H1 (cell line): ENCODE data around the gene PLEKHG3. TPM values are rescaled to one million over a fixed set of nuclear protein-coding genes. Genes with fewer than 3 reads are reported as not detected.

ENCODE experiments used
- CTCF ChIA-PET: fragments of 300-600 bp; sonication (Branson Sonifier 250); formaldehyde crosslinking; loops from one replicate; lab custom pipeline; 2021; ENCODE audit not compliant: partially characterized antibody; lab: Charles Lee
- POLR2A ChIA-PET: fragments of 300-600 bp; sonication (Branson Sonifier 250); formaldehyde crosslinking; loops from one replicate; lab custom pipeline; 2021; ENCODE audit warnings: inconsistent platforms; ENCODE audit not compliant: partially characterized antibody; lab: Charles Lee
- DNase-seq, 2 experiments: peaks; one replicate each; pipeline versions ENCODE4 v3.0.0 to v3.0.0-alpha.2; 2010 to 2022; ENCODE audit warnings: low spot score in 2 of 2, low read depth in 1 of 2, mixed read lengths in 1 of 2
- FAIRE-seq: peaks from 2 replicates; lab custom pipeline; 2011; peaks lifted over from hg19 to GRCh38; lab: Jason Lieb, UNC
- H2AFZ ChIP-seq: 2 replicates; pipeline ENCODE4 v1.8.1; 2012; ENCODE audit warnings: low read length, inconsistent platforms
- H2AK5ac ChIP-seq: 2 replicates; pipeline ENCODE4 v1.6.1; 2013; ENCODE audit warnings: low read depth, low read length
- H2BK120ac ChIP-seq: replicated peaks from 2 replicates; pipeline ENCODE3; 2013; ENCODE audit warnings: low read depth, low read length, inconsistent platforms
- H2BK12ac ChIP-seq: 2 replicates; pipeline ENCODE4 v1.6.1; 2013; ENCODE audit warnings: low read depth, low read length
- H2BK15ac ChIP-seq: 2 replicates; pipeline ENCODE4 v1.6.1; 2013; ENCODE audit warnings: low read length
- H2BK20ac ChIP-seq: 2 replicates; pipeline ENCODE4 v1.6.1; 2013; ENCODE audit warnings: low read length
- H2BK5ac ChIP-seq: 2 replicates; pipeline ENCODE4 v1.6.1; 2013; ENCODE audit warnings: low read depth, low read length
- H3K14ac ChIP-seq: 2 replicates; pipeline ENCODE4 v1.6.1; 2013; ENCODE audit warnings: inconsistent platforms; ENCODE audit not compliant: insufficient read length
- H3K18ac ChIP-seq: 2 replicates; pipeline ENCODE4 v1.6.1; 2013; ENCODE audit warnings: low read length; ENCODE audit errors: extremely low read depth
- H3K23ac ChIP-seq: 2 replicates; pipeline ENCODE4 v1.6.1; 2013; ENCODE audit warnings: inconsistent platforms; ENCODE audit not compliant: insufficient read length
- H3K23me2 ChIP-seq: 2 replicates; pipeline ENCODE4 v1.6.1; 2013; ENCODE audit warnings: low read depth, low read length
- H3K27ac ChIP-seq: 2 replicates; pipeline ENCODE4 v1.6.1; 2011; ENCODE audit warnings: low read depth, low read length, inconsistent platforms
- H3K27me3 ChIP-seq, 4 experiments: replicated peaks in 1 of 4; 1 replicate in 1 of 4; 2 replicates in 3 of 4; pipeline versions ENCODE4 v1.6.1 to v1.8.1; 2011 to 2013; ENCODE audit warnings: low read length in 3 of 4, mild to moderate bottlenecking in 3 of 4, inconsistent platforms in 2 of 4, mixed read lengths in 2 of 4, moderate library complexity in 1 of 4; ENCODE audit not compliant: control insufficient read depth in 3 of 4, insufficient read depth in 3 of 4; ENCODE audit errors: extremely low read depth in 1 of 4
- H3K36me3 ChIP-seq, 4 experiments: 2 replicates each; pipeline versions ENCODE4 v1.6.1 to v1.8.1; 2011 to 2013; ENCODE audit warnings: mild to moderate bottlenecking in 4 of 4, low read length in 3 of 4, moderate library complexity in 2 of 4, control low read depth in 1 of 4, inconsistent platforms in 1 of 4; ENCODE audit not compliant: insufficient read depth in 4 of 4, control insufficient read depth in 2 of 4
- H3K4ac ChIP-seq: replicated peaks from 2 replicates; pipeline ENCODE3; 2013; ENCODE audit warnings: low read length, low read depth, mixed read lengths, inconsistent platforms; ENCODE audit not compliant: insufficient read length
- H3K4me1 ChIP-seq, 4 experiments: replicated peaks in 1 of 4; 1 replicate in 1 of 4; 2 replicates in 3 of 4; pipeline versions ENCODE4 v1.6.1 to v1.8.1; 2011 to 2013; ENCODE audit warnings: low read length in 3 of 4, inconsistent platforms in 2 of 4, mixed read lengths in 1 of 4; ENCODE audit not compliant: insufficient read depth in 4 of 4, control insufficient read depth in 3 of 4
- H3K4me2 ChIP-seq, 2 experiments: 2 replicates each; pipeline versions ENCODE4 v1.6.1 to v1.8.1; 2011 to 2013; ENCODE audit warnings: low read depth in 2 of 2, low read length in 2 of 2, control low read depth in 1 of 2, inconsistent platforms in 1 of 2, mild to moderate bottlenecking in 1 of 2; ENCODE audit not compliant: insufficient read depth in 1 of 2
- H3K4me3 ChIP-seq, 4 experiments: fragments of 200-600, 300-600 bp in 1 of 4; sonication (generic), shearing (Covaris generic), sonication (Bioruptor Twin) in 1 of 4; 2 replicates each; pipeline versions ENCODE4 v1.5.1 to v1.8.1; 2011 to 2016; ENCODE audit warnings: low read length in 4 of 4, low read depth in 3 of 4, control low read depth in 2 of 4, inconsistent platforms in 2 of 4, mild to moderate bottlenecking in 2 of 4, mixed read lengths in 1 of 4, moderate library complexity in 1 of 4; ENCODE audit not compliant: insufficient read depth in 2 of 4; ENCODE audit errors: extremely low read depth in 1 of 4
- H3K56ac ChIP-seq: replicated peaks from 2 replicates; pipeline ENCODE3; 2013; ENCODE audit warnings: low read depth, mild to moderate bottlenecking, mixed read lengths, low read length, inconsistent platforms; ENCODE audit not compliant: insufficient read length
- H3K79me1 ChIP-seq: 2 replicates; pipeline ENCODE4 v1.6.1; 2013; ENCODE audit warnings: low read depth, low read length, control low read depth
- H3K79me2 ChIP-seq, 2 experiments: 2 replicates each; pipeline versions ENCODE4 v1.6.1 to v1.8.1; 2012 to 2013; ENCODE audit warnings: low read length in 2 of 2, mild to moderate bottlenecking in 2 of 2, inconsistent platforms in 1 of 2; ENCODE audit not compliant: insufficient read depth in 2 of 2, control insufficient read depth in 1 of 2
- H3K9ac ChIP-seq, 4 experiments: replicated peaks in 1 of 4; 1 replicate in 1 of 4; 2 replicates in 3 of 4; pipeline versions ENCODE4 v1.6.1 to v1.8.1; 2011 to 2013; ENCODE audit warnings: low read depth in 3 of 4, low read length in 3 of 4, control low read depth in 2 of 4, mild to moderate bottlenecking in 2 of 4, moderate library complexity in 2 of 4, inconsistent platforms in 1 of 4; ENCODE audit errors: extremely low read depth in 1 of 4
- H3K9me3 ChIP-seq, 2 experiments: 2 replicates each; pipeline versions ENCODE4 v1.6.1 to v1.8.1; 2012 to 2013; ENCODE audit warnings: mild to moderate bottlenecking in 2 of 2, moderate library complexity in 2 of 2, control low read depth in 1 of 2, inconsistent platforms in 1 of 2, low read depth in 1 of 2, low read length in 1 of 2, mixed read lengths in 1 of 2; ENCODE audit not compliant: insufficient read depth in 2 of 2
- H4K20me1 ChIP-seq, 2 experiments: replicated peaks in 1 of 2; 2 replicates each; pipeline versions ENCODE3 to v1.8.1; 2011 to 2013; ENCODE audit warnings: inconsistent platforms in 2 of 2, low read length in 2 of 2, mild to moderate bottlenecking in 1 of 2; ENCODE audit not compliant: insufficient read depth in 2 of 2, control insufficient read depth in 1 of 2
- H4K5ac ChIP-seq: 2 replicates; pipeline ENCODE4 v1.6.1; 2013; ENCODE audit warnings: low read length, low read depth, mixed read lengths, inconsistent platforms; ENCODE audit not compliant: insufficient read length
- H4K8ac ChIP-seq: 2 replicates; pipeline ENCODE4 v1.8.0; 2013; ENCODE audit warnings: mild to moderate bottlenecking, moderate library complexity, low read length, inconsistent platforms; ENCODE audit not compliant: insufficient read depth; ENCODE audit errors: extremely low read depth
- H4K91ac ChIP-seq: replicated peaks from 2 replicates; pipeline ENCODE3; 2013; ENCODE audit warnings: low read length, mixed read lengths, inconsistent platforms; ENCODE audit not compliant: insufficient read length
- ATF3 ChIP-seq: IDR thresholded peaks from 2 replicates; pipeline ENCODE4 v1.6.1; 2011; ENCODE audit warnings: low read depth, mild to moderate bottlenecking, low read length; ENCODE audit not compliant: insufficient read depth
- BACH1 ChIP-seq: IDR thresholded peaks from 2 replicates; pipeline ENCODE4 v1.6.1; 2012; ENCODE audit warnings: low read length, improper control_type of control experiment
- BRCA1 ChIP-seq: IDR thresholded peaks from 2 replicates; pipeline ENCODE4 v1.6.1; 2012; ENCODE audit warnings: low read depth, low read length, improper control_type of control experiment
- CHD2 ChIP-seq: IDR thresholded peaks from 2 replicates; pipeline ENCODE4 v1.6.1; 2012; ENCODE audit warnings: low read length, improper control_type of control experiment
- EGR1 ChIP-seq: IDR thresholded peaks from 2 replicates; pipeline ENCODE4 v1.6.1; 2011; ENCODE audit warnings: low read depth, low read length, borderline replicate concordance
- EP300 ChIP-seq, 2 experiments: IDR thresholded peaks; 1 replicate in 1 of 2; 2 replicates in 1 of 2; pipeline ENCODE4 v1.6.1; 2011 to 2012; ENCODE audit warnings: low read depth in 2 of 2, low read length in 2 of 2, mild to moderate bottlenecking in 2 of 2, borderline replicate concordance in 1 of 2, inconsistent platforms in 1 of 2, moderate library complexity in 1 of 2
- GABPA ChIP-seq: IDR thresholded peaks from 2 replicates; pipeline ENCODE4 v1.6.1; 2011; ENCODE audit warnings: mild to moderate bottlenecking, low read length, moderate library complexity, borderline replicate concordance; ENCODE audit not compliant: insufficient read depth
- HDAC2 ChIP-seq, 2 experiments: fragments of 300-600 bp in 1 of 2; sonication (generic) in 1 of 2; IDR thresholded peaks; 2 replicates each; pipeline ENCODE4 v1.6.1; 2011 to 2012; ENCODE audit warnings: low read depth in 2 of 2, low read length in 2 of 2, mild to moderate bottlenecking in 2 of 2, moderate library complexity in 2 of 2, borderline replicate concordance in 1 of 2, inconsistent platforms in 1 of 2
- HDAC6 ChIP-seq: IDR thresholded peaks from one replicate; pipeline ENCODE4 v1.7.1; 2012; ENCODE audit warnings: low read depth, mild to moderate bottlenecking, inconsistent platforms, low read length, moderate library complexity
- JUND ChIP-seq: IDR thresholded peaks from 2 replicates; pipeline ENCODE4 v1.6.1; 2011; ENCODE audit warnings: mild to moderate bottlenecking, improper control_type of control experiment, low read length
- KDM5A ChIP-seq: fragments of 200-600 bp; IDR thresholded peaks from 2 replicates; pipeline ENCODE4 v1.7.1; 2012; ENCODE audit warnings: mild to moderate bottlenecking, low read length, inconsistent platforms, mixed read lengths
- SP2 ChIP-seq: IDR thresholded peaks from 2 replicates; pipeline ENCODE4 v1.6.1; 2012; ENCODE audit warnings: mild to moderate bottlenecking, low read length, inconsistent platforms
- SUZ12 ChIP-seq: fragments of 200-600 bp; sonication (generic); IDR thresholded peaks from 2 replicates; pipeline ENCODE4 v1.6.1; 2012; ENCODE audit warnings: mild to moderate bottlenecking, inconsistent platforms, low read length, moderate library complexity, mixed read lengths
- WGBS, 2 experiments: shearing (Covaris generic) in 1 of 2; methylation state at CpG; one replicate each; pipeline versions ENCODE4 v1.1.6 to v1.1.7; 2013 to 2015; ENCODE audit warnings: low lambda C conversion rate in 2 of 2, mixed read lengths in 2 of 2, inconsistent platforms in 1 of 2, low coverage in 1 of 2, missing lambda C conversion rate in 1 of 2; ENCODE audit not compliant: insufficient replicate concordance in 2 of 2, insufficient coverage in 1 of 2, insufficient read length in 1 of 2; ENCODE audit errors: extremely low coverage in 1 of 2, missing lambda C conversion rate in 1 of 2; 5-methylcytosine and 5-hydroxymethylcytosine counted together
- polyA plus RNA-seq, 7 experiments: library from polyadenylated mRNA; depleted of rRNA in 3 of 7; stranded (reverse) in 5 of 7; unstranded in 2 of 7; fragments of >200 nt in 5 of 7; fragments of 200-250 nt in 2 of 7; gene quantifications; 1 replicate in 5 of 7; 2 replicates in 1 of 7; 4 replicates in 1 of 7; pipeline versions ENCODE4 v1.2.1 to v1.2.3, GENCODE V29; 2011 to 2013; ENCODE audit warnings: missing spikeins in 2 of 7, mixed read lengths in 2 of 7
- total RNA-seq: library from RNA; stranded (reverse); fragmentation: NEBNext Ultra II Directional; extraction: Animal tissue kit (Norgen Biotek cat#: 25700); gene quantifications from 2 replicates; pipeline ENCODE4 v1.2.1, GENCODE V29; 2021

Gene PLEKHG3
- total and polyA plus RNA-seq, 2 of the 8 experiments (the other 6 are each of a cell fraction or from before 2014, with no cell fraction given), result 43.4 to 90.6 TPM

DNA sequence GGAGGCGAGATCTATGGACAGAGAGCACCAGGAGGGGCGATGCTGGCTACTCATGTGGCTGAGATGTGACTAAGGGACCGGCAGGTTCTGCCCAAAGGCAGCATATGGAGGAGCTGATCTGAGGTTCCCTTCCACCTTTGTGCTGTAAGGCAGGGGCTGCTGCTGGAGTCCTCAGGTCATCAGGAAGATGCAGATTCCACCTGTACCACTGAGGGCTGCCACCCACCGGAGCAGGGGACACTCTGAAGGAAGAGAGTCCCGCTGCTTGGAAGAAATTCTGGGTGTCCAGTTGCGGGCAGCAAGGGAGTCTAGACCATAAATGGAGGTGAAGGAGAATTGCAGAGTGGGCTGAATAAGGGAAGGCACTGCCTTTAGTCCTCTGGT is 55.3 kb downstream of the PLEKHG3 start:
- Histone ChIP-seq H3K79me2 (no peaks in the 10 kb centered on the region), H3K9ac (no peak overlapping the region), H2BK120ac (no peak overlapping the region), H3K36me3 (no peaks in the 10 kb centered on the region), H3K27me3 (peaks cover 0 to 2% (median 0%) of the 10 kb centered on the region in 4 experiments; a peak in 3 of 7 replicates), H3K14ac (no peak overlapping the region), H3K23ac (no peak overlapping the region), H2BK20ac (no peak overlapping the region), H3K56ac (no peak overlapping the region), H3K4ac (no peak overlapping the region), H3K18ac (peak overlapping the region; percentile 32; the same call in 1 of the 2 replicates), H2AK5ac (0 out of 2 replicates have a peak overlapping the region, but pooled peaks have one; percentile 30), H3K4me1 (peaks cover 0 to 29% (median 19%) of the 10 kb centered on the region in 4 experiments; a peak in 6 of 7 replicates), H3K27ac (no peak overlapping the region), H3K79me1 (no peaks in the 10 kb centered on the region), H2BK15ac (peak overlapping the region; percentile 81; the same call in 1 of the 2 replicates), H4K5ac (no peak overlapping the region), H4K20me1 (no peaks in the 10 kb centered on the region), H2BK5ac (no peak overlapping the region; the same call in 1 of the 2 replicates), H2BK12ac (0 out of 2 replicates have a peak overlapping the region, but pooled peaks have one; percentile 50), H3K23me2 (no peaks in the 10 kb centered on the region), H4K91ac (no peak overlapping the region), H3K9me3 (no peaks in the 10 kb centered on the region), H3K4me2 (no peak overlapping the region), H4K8ac (no peak overlapping the region; the same call in 1 of the 2 replicates), H3K4me3 (no peak overlapping the region), H2AFZ (no peak overlapping the region)
- ChIA-PET POLR2A (interaction anchor here (1.1 to 1.3 kb wide), 2 partner anchors 10 to 55 kb away, joined by 3 to 4 read pairs; partner anchors contain the start of gene PLEKHG3), CTCF (interaction anchor here (0.5 to 5.1 kb wide), 34 partner anchors 8 to 1479 kb away, joined by 3 to 74 read pairs (median 5); partner anchors contain the start of gene CHURC1)
- DNase-seq, result no peak
- 89% methylated on average over 6 of the region's 6 CpGs; no CpG with 5 or more reads in 1 of the 2 experiments for WGBS, 2 experiments
- FAIRE-seq, result no peak
- TF ChIP-seq JUND (no peak), EGR1 (no peak), BACH1 (no peak), SP2 (no peak), GABPA (no peak), HDAC2 (IDR thresholded peaks at IDR 0.05; ENCODE audit: borderline replicate concordance in 1 of 2, low read depth in 2 of 2, low read length in 2 of 2) (no peak), HDAC6 (no peak), CHD2 (no peak), SUZ12 (no peak), ATF3 (no peak), EP300 (IDR thresholded peaks at IDR 0.05; ENCODE audit: borderline replicate concordance in 1 of 2, low read depth in 2 of 2, low read length in 2 of 2) (no peak), KDM5A (no peak), BRCA1 (no peak)
